ENCODE data around the gene PHF19.

The PHF19 gene

DNA sequence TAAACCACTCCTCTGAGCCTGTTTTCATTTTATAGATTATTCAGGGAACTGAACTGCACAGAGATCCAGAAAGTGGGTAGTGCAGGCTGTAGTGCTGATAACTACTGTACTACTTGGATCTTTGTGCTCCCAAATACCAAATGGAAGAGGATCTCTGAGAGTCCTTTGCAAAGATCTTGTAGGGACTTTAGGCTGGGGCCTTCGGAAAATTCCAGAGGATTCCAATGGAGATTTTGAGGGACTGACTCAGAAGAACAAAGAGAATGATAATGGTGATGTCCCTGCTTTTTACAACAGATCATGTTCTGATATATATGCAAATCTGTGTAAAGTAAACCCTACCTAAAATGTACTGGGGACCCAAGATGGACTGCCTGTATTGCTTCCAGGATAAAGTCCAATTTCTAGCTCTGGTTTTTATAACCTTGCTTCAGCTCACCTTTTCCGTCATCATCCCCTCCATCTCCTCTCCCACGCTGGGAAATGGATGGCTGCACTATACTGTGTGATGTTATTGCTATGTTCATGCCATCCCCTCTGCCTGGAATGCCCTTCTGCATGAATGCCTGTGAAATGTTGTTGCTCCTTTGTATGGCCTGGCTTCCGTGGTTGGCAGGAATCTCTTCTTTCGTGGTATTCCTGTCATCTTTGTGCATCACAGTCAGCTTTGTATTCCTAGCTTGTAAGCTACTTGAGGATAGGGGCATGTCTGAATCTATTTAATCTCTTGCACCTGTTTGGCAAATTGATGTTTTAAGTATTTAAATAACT lies 24.6 kb downstream of the PHF19 start:
- DNase-seq: no peak

DNA sequence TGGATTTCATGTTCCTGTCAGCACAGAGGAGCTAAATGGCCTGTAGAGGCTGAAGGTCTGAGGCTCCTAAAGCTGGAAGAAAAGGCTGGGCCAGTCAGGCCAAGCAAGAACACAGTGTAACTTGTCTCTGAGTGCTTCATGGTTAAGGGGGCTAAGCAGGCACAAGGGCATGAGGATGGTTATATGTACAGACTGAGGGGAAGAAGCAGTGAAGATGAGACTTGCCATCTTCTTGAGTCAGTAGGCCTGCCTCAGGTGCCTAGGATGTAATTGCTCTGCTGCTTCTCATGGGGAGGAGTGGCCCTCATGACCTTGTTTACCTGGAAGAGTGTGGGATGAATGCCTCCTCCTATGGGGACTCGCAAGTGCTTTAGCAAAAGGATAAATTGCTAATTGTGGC lies 25.5 kb downstream of the PHF19 start:
- DNase-seq: no peak

DNA sequence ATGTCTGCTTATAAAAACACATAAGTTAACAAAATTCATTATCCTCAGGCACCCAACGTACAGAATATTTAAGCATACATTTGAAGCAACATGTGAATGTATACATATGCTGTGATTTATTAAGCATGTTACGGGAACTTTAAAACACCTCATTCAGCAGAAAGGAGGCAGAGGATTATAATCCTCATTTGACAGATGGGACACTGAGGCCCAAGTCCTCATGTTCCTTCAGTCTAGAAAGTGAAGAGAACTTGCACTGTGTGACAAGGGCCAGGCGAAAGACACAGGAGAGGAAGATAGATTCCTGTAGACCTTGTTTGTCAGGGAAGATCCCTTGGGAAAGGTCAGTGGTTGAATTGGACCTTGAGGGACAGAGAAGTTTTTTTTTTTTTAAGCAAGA lies 26.7 kb downstream of the PHF19 start:
- no peak for DNase-seq

DNA sequence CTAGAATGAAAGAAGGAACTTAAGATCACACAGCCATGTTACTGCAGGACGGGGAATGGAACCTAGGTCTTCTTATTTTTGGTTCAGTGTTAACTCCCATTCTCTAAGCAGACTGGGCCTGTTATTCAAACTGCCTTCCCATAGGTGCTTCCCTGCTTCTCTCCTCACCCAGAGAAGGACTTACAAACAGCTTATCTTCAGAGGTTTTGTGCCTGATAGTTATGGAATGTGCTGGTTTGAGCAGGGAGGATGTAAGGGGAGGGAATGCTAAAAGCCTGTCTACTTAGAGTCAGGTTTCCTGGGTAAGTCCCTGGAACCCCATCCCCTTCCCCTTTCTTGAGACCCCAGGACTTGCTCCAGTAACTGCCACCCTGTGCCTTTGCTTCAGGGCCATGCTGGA lies 30.1 kb downstream of the PHF19 start:
- DNase-seq: no peak

DNA sequence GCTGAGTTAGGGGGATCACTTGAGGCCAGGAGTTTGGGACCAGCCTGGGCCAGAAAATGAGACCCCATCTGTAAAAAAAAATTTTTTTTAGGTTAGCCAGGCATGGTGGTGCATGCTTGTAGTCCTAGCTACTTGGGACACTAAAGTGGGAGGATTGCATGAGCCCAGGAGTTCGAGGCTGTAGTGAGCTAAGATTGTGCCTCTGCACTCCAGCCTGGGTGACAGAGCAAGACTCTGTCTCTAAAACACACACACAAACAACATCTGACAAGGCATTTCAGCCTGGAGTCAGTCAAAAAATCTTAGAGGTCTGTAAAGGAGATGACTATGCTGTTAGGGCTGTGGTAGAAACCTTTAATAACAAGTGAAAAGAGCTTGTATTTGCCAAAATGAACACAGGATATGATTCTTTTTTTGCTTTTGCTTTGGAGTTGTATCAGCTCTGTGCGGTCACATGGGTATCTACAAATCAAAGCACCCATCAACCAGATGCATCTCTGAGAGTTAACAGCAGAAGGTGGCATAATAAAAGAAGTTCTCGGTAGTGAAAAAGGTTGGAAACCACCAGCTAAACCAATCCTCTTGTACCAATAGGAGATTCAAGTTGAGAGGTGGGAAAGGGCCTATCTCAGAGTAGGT lies 30.6 kb downstream of the PHF19 start:
- peak in 2 of 5 experiments; percentile 44 to 94 for DNase-seq

DNA sequence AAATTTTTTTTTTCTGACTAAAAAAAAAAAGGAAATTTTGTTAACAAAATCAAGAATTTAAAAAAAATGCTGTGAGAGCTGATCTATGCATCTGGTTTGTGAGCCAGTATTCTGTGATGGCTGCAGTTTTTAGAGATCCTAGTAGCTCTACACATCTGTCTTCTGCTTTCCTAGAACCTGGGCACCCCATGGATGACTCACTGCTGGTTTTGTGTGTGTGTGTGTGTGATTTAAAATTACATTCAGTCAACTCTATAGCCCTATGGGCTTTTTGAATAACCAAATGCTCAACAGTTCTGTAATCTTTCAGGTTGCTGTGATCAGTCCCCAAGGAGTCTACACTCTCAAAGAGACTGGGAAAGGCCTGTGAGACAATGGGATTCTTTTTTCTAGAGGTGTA lies 31.7 kb downstream of the PHF19 start:
- DNase-seq: peak in 1 of 5 experiments; percentile 74

DNA sequence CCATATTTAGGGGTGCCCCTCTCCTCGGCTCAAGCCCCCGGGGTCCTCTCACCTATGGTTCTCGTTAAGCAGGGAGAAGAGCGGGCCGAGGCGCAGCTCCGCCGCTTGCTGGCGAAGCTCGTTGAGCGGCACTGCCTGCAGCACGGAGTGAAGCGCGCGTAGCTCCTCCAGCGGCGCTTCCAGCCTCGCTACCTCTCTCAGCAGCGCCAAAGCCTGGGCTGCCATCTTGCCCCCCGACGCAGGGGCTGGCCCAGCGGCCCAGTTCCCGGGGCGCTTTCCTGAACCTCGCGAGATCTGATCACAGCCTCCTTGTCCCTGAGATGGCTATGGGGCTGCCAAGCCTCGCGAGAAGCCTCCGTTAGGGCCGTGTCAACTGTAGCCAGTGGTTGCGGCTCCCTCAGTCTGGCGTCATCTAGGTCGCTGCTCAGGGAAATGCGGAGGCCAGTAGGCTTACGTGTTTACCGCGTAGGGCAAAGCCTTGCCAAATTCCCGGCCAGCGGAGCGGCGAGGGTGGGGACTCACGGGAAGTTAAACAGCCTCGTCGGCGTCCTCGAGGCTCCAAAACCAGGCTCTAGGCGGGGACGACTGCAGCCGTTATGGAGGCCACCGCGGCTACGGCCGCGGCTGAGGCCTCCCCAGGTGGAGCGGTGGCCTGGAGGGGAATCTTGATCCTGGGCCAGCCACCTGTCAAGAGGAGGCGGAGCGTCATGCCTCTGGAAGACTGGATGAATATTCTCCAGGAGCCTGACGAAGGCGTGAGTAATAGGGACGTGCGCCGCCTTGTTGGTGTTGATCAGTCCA lies 34.1 kb downstream of the PHF19 start, which contains the start of gene PSMD5:
PSMD5 (minus strand) TSS at position 238 of the 801 bp plus-strand sequence; CDS start at position 225, 13 bp downstream.
- DNase-seq: peak; percentile 86 to 99 (median 95)

DNA sequence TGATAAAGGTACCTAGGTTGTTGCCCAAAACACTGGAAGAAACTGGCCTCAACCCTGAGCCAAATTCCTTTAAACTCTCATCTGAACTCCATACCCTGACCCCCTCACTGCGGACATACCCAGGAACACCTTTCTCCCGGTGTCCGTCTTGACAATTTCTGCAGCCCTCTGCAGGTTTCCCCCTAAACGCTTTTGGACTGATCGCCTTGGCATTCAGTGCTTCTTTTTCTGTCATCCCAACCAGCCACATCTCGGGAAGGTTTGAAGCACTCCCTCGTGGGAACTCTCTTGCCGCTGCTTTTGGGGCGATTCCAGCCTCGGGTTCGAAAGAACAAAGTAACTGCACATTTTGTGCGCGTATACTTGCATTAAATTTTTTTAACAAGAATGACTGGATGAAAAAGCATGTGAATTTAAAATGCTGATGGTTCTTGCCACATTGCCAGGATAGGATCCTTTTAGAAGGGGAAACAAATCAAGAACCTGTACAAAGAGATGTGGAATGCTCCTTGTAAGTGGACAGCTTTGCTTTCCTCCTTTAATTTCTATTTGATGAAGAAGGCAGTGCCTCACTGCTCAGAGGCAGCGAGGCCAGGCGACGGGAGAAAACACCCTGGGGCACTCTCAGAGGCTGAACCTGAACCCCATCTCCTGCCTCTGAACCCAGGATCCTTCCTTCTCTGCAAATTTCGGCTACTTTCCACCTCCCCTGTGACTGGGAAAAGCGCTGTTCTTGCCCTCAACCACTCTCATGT lies 34.9 kb downstream of the PHF19 start:
- peak in 1 of 5 experiments; percentile 24 for DNase-seq

DNA sequence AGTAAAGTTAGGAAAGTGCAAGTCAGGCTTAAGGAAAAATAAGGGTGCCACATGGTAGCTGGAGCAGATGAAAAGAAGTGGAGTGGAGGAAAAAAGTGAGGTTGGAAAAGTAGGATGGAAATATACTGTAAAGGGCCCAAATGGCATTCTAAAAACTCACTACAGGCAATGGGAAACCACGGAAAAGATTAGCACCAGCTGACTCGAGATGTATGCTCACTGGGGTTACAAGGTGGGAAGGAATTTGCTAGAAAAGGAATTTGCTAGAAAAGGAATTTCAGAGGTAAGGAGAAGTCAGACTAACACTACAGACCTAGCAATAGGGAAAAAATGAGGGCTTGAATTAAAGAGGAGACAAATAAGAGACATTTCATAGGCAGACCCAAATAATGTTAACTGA lies 37.8 kb downstream of the PHF19 start:
- no peak for DNase-seq

DNA sequence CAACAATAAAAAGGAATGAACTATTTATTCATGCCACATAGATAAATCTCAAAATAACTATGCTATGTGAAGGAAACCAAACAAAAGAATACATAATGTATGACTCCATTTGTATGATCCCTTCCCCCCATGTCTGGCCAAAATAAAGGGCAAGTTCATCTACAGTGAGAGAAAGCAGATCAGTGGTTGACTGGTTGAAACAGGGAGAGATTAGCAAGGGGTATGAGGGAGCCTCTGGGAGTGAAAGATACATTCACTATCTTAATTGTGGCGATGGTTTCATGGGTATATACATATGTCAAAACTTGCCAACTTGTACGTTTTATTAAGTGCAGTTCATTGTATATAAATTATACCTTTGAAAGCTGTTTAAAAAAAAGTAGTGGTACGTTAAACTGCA lies 39.1 kb downstream of the PHF19 start:
- no peak for DNase-seq

DNA sequence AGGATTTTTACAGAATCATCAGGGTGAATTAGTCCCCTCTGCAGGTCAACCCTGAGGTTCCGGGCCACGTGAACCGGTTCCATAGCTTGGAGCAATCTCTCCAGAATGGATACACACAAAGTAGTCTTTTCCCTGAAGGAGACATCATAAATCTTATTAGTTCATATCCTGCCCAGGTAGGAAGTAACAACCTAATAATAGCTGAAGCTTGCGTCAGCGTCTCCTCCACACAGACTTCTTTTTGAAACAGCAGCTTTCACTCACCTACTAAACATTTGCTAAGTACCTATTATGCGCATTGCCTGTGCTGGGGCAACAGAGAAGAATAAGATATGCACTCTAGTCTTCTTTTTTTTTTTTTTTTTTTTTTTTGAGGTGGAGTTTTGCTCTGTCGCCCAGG lies 43.7 kb downstream of the PHF19 start:
- no peak for DNase-seq

DNA sequence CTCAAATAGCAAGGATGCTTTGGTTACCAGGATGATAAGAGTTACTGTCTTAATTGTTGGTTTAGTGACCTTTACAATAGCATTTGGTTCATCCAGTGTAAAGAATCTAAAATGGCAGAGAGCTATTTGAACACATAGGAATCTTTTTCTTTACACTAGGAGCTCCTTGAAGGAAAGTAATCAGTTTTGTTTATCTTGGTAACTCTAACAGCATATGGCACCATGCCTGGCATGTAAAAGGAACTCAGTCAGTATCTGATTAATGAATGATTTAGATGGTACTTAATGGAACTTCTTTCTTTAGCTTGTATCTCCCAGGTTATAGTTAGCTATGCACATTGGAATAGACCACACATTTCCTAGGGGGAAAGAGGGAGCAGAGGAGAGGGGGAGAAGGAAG lies 44.2 kb downstream of the PHF19 start:
- no peak for DNase-seq

DNA sequence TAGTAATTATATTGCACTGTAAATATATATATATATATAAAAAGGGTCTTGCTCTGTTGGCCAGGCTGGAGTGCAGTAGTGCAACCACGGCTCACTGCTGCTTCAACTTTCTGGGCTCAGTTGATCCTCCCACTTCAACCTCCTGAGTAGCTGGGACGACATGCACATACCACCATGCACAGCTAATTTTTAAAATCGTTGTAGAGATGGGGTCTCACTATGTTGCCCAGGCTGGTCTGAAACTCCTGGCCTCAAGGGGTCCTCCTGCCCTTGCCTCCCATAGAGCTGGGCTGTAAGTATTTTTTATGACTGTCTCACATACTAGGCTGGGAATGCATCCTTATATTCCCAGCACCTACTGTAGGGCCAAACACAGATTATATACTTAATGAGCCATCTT lies 46.1 kb downstream of the PHF19 start:
- DNase-seq: no peak

DNA sequence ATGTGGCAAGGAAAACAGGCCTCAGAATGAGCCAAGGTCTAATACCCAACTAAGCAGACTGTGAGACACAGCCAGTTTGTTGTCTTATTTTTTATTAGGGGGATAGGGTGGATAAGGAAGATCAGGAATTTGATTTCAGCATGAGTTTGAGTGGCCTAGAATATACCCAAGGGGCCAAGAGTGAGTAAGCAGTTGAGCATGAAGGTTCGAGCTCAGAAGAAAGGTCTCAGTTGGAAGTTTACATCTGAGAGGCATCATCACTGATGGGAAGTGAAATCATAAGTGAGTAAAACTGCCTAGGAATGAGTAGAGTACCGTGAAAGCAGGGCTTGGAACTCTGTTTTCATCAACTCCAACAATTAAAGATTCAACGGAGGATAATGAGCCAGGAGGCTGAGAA lies 46.8 kb downstream of the PHF19 start:
- no peak for DNase-seq

DNA sequence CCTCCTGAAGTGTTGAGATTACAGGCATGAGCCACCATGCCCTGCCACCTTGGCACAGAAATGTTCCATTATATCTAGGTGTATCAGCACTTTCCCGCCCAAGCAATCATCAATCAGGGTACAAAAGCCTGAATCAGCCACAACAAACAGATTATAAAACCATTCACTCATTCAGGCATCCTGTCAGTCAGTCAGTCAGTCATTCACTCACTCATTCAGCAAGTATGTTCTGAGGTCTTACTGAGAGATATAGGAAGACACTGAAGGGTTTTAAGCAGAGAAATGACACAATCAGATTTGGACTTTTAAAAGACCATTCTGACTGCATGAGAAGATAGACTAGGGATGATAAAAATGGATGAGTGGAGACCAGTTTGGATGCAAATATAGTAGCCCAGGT lies 47.3 kb downstream of the PHF19 start:
- no peak for DNase-seq

DNA sequence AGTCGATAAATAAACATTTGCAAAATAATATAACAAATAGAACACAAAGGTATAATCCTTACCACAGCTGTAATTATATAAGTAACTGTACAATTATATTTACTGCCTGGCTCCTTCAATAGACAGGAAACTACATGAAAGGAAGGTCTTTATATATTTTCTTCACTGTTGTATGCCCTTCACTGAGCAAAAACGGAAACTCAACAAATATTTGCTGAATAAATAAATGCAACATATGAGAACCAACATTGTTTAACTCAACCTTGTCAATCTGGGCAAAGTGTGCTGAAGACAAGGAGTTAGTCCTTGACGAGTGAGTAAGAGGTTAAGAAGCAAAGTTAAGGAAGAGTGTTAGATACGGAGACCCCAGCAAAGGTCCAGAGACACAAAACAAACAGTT lies 56.9 kb downstream of the PHF19 start:
- no peak for DNase-seq

DNA sequence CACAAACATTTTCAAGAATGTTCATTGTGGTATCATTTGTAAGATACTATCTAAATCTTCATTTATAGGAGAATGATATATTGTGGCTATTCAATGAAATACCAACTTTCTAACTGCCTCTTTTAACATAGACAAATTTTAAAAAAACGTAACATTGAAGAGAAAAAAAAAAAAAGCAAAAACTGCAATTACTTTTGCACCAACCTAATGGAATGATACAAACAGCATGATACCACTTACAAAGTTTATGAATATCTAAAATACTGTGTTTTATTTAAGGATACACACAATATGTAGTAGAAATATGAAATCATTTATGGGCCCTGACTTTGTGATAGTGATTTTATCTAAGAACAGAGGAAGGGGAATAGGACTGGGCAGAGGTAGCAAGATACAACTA lies 58.4 kb downstream of the PHF19 start:
- peak in 1 of 5 experiments; percentile 25 for DNase-seq

DNA sequence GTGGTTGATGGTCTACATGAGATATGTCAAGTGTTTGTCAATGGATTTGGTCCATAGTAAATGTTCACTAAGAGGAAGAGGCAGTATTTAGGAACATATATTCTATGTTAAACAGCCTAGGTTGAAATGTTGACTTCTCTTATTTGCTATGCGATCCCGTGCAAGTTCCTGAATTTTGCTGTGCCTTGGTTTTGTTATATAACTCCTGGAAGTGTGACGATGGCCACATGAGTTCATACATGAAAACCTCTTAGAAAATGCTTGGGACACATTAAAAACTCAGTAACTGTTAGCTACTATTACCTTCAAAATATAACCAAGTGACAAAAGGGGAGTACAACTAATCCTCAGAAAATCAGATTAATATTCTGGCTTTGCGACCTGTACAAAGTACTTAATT lies 61.9 kb downstream of the PHF19 start:
- no peak for DNase-seq

DNA sequence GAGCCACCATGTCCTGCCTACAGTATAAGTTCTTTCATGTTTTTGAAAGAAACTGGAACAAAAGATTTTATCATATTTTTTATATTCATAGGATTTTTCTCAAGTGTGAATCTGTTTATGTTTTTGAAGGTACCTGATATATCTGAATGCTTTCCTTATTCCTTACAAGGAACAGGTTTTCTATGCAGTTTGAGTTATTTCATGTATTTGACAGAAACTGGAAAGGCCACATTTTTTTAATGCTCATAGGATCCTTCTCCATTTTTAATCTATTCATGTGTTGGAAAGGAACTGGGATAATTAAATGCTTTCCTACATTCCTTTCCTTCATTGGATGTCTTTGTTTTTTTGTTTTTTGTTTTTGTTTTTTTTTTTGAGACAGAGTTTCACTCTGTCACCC lies 68.1 kb downstream of the PHF19 start:
- no peak for DNase-seq

DNA sequence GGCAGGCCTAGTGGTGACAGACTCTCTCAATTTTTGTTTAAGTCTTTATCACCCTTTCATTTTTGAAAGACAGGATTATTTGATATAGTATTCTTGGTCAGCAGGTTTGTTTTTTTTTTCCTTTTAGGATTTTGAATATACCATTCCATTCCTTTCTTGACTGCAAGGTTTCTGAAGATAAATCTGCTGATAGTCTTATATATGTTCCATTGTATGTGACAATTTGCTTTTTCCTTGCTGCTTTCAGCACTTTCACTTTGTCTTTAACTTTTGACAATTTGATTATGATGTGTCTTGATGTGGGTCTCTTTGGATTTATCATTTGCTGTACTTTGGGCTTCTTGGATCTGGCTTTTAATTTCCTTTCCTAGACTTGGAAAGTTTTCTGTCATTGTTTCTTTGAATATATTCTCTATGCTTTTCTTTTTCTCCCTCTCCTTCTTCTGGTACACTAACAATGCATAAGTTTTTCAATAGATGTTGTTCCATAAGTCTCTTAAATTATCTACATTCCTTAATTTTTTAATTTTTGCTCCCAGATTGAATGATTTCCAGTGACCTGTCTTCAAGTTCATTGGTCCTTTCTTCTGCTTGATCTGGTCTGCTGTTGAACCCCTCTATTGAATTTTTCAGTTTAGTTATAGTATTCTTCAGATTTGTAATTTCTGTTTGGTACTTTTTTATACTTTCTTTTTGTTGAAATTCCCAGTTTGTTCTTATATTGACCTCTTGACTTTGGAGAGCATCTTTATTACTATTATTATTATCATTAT lies 69.2 kb downstream of the PHF19 start:
- DNase-seq: no peak
